Tongue (tissue), 2 donors: ENCODE measurements around the gene MPO. TPM values are rescaled to one million over a fixed set of nuclear protein-coding genes. Genes with fewer than 3 reads are reported as not detected.
A peak's percentile ranks its signal among the peaks of the same experiment; 100 is the strongest.

Source experiments
- DNase-seq: peaks from one replicate; pipeline ENCODE4 v3.0.0-alpha.2; 2015
- total RNA-seq: library from RNA; depleted of rRNA; stranded (reverse); fragments of >200 nt; gene quantifications from one replicate; pipeline ENCODE4 v1.2.3, GENCODE V29; 2014

The MPO gene
- total RNA-seq, 1 donor from 2014 or later, result 19.4 TPM

GRCh38 chr17:58320163-58320558 is 39.4 kb upstream of the MPO start:
- no peak for DNase-seq

GRCh38 chr17:58319173-58320162 is 38.7 kb upstream of the MPO start:
- no peak for DNase-seq

- no peak for DNase-seq
Measured at GRCh38 chr17:58318627-58319172, 38.0 kb upstream of the MPO start.

GRCh38 chr17:58318065-58318481 is 37.3 kb upstream of the MPO start:
- no peak for DNase-seq

GRCh38 chr17:58317421-58318064 is 36.8 kb upstream of the MPO start:
- DNase-seq, result peak; percentile 41

- DNase-seq, result no peak
Measured at GRCh38 chr17:58316260-58316960, 35.7 kb upstream of the MPO start.

- DNase-seq, result no peak
Measured at GRCh38 chr17:58315750-58316149, 35.0 kb upstream of the MPO start.

GRCh38 chr17:58315281-58315711 is 34.6 kb upstream of the MPO start:
- DNase-seq, result no peak

- no peak for DNase-seq
Measured at GRCh38 chr17:58314706-58315015, 33.9 kb upstream of the MPO start.

- no peak for DNase-seq
Measured at GRCh38 chr17:58313815-58314705, 33.3 kb upstream of the MPO start.

- no peak for DNase-seq
Measured at GRCh38 chr17:58312829-58313228, 32.1 kb upstream of the MPO start.

GRCh38 chr17:58312021-58312630 is 31.4 kb upstream of the MPO start:
- no peak for DNase-seq

GRCh38 chr17:58311429-58311894 is 30.7 kb upstream of the MPO start:
- no peak for DNase-seq

- no peak for DNase-seq
Measured at GRCh38 chr17:58310511-58311428, 30.0 kb upstream of the MPO start.

GRCh38 chr17:58309918-58310259 is 29.2 kb upstream of the MPO start:
- no peak for DNase-seq

- no peak for DNase-seq
Measured at GRCh38 chr17:58308985-58309917, 28.5 kb upstream of the MPO start.

- DNase-seq, result no peak
Measured at GRCh38 chr17:58308173-58308984, 27.6 kb upstream of the MPO start.
